ENCODE data around the gene MERTK.

MERTK gene

DNA sequence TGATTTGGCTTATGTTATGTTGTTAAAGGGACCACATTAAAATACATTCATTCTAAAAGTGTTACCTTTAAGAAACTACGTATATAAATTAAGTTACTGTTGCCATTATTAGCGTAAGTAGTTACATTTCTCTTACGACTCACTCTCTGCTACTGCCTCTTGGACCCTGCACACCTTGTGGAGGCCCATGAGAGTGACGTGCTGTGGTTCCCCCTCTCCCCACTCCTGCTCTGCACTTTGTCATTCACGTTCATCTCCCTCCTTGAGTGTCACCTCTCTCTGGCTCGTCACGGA, 830 bp upstream of the MERTK start:
- H3K36me3 ChIP-seq (ENCODE audit: insufficient read depth), result no peaks in the 10 kb centered on the region
- no peak overlapping the region for H3K27ac ChIP-seq
- peak overlapping the region; percentile 94; the same call in 1 of the 2 replicates for H3K4me2 ChIP-seq
- TF ChIP-seq, protein P1, sequence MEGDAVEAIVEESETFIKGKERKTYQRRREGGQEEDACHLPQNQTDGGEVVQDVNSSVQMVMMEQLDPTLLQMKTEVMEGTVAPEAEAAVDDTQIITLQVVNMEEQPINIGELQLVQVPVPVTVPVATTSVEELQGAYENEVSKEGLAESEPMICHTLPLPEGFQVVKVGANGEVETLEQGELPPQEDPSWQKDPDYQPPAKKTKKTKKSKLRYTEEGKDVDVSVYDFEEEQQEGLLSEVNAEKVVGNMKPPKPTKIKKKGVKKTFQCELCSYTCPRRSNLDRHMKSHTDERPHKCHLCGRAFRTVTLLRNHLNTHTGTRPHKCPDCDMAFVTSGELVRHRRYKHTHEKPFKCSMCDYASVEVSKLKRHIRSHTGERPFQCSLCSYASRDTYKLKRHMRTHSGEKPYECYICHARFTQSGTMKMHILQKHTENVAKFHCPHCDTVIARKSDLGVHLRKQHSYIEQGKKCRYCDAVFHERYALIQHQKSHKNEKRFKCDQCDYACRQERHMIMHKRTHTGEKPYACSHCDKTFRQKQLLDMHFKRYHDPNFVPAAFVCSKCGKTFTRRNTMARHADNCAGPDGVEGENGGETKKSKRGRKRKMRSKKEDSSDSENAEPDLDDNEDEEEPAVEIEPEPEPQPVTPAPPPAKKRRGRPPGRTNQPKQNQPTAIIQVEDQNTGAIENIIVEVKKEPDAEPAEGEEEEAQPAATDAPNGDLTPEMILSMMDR (conservative IDR thresholded peaks at IDR 0.05; ENCODE audit: low read depth, low read length), result no peak; the same call in 1 of the 2 replicates
- no peaks in the 10 kb centered on the region for H4K20me1 ChIP-seq (ENCODE audit: insufficient read depth)
- H3K4me1 ChIP-seq (ENCODE audit: low read depth, poor library complexity, severe bottlenecking), result peaks cover 9% of the 10 kb centered on the region
- no peaks in the 10 kb centered on the region for H3K27me3 ChIP-seq (ENCODE audit: insufficient read depth, low read depth)
- peak overlapping the region; percentile 79; the same call in 1 of the 2 replicates for H2AFZ ChIP-seq (ENCODE audit: low read depth)
- H3K4me3 ChIP-seq (IDR thresholded peaks at IDR 0.05; ENCODE audit: insufficient read depth, low read depth, low read length), result no peak overlapping the region
- no peaks in the 10 kb centered on the region for H3K79me2 ChIP-seq (ENCODE audit: insufficient read depth, low read depth)
- peak overlapping the region; percentile 18; the same call in 1 of the 2 replicates for H3K9ac ChIP-seq

DNA sequence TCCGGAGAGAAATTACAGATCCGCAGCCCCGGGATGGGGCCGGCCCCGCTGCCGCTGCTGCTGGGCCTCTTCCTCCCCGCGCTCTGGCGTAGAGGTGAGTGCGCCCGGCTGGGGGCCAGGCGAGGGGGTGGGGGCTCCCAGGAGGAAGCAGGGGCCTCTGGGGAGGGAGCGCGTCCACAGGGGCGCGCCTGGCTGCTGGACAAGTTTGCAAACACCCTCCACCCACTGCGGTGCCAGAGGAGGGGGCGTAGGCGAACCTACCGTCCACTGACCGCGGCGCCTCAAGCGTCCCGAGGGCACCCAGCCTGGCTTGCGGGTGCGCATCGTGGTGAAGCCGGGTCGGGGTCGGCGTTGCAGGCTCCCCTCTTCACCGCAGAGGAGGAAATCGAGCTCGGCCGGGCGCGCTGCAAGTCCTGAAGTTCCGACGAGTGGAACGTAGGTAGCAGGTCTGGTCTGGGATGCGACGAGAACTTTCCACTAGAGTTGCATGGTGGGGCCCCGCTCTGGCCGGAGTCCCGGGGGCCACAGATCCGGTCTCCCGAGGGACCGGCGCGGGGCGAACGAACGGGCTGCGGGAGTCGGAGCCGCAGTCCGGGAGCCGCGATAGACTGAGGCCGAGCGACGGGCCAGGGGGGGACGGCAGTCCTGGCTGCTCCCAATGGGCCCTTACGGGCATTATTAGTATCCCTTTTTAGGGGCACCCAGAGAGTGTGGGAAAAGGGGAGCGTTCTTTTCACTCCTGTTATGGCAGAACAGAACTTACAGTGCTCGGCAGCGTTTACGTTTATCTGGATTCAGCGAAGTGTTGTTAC, 502 bp downstream of the MERTK start:
- TF ChIP-seq, protein P1 (conservative IDR thresholded peaks at IDR 0.05; ENCODE audit: low read depth, low read length), result no peak
- no peak overlapping the region for H3K9ac ChIP-seq
- H2AFZ ChIP-seq (ENCODE audit: low read depth), result no peak overlapping the region

DNA sequence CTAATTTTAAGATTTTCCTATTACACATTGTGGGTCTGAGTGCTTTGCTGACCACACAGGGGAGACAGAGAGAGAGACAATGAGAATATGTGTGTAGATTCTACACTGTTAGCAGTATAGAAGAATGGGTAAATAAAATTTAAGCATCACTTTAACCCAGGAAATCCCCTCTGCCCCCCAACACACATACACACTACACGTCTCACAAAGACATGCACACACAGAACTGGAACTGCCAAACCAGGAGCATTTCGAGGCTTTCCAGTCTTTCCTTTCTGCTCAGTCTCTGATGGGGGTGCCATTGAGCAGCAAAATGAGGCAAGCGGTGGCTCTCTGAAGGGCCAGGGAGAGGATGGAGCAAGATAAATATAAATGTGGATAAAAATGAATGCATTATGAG, 2.5 kb downstream of the MERTK start:
- TF ChIP-seq, protein P1 (conservative IDR thresholded peaks at IDR 0.05; ENCODE audit: low read depth, low read length), result peak; percentile 41; the same call in 1 of the 2 replicates
- H3K4me1 ChIP-seq (ENCODE audit: low read depth, poor library complexity, severe bottlenecking), result peaks cover 20% of the 10 kb centered on the region
- no peaks in the 10 kb centered on the region for H4K20me1 ChIP-seq (ENCODE audit: insufficient read depth)
- H3K4me2 ChIP-seq, result no peak overlapping the region
- no peaks in the 10 kb centered on the region for H3K79me2 ChIP-seq (ENCODE audit: insufficient read depth, low read depth)
- no peak overlapping the region for H3K4me3 ChIP-seq (IDR thresholded peaks at IDR 0.05; ENCODE audit: insufficient read depth, low read depth, low read length)
- H3K36me3 ChIP-seq (ENCODE audit: insufficient read depth), result no peaks in the 10 kb centered on the region
- no peaks in the 10 kb centered on the region for H3K27me3 ChIP-seq (ENCODE audit: insufficient read depth, low read depth)
- H2AFZ ChIP-seq (ENCODE audit: low read depth), result no peak overlapping the region
- no peak overlapping the region for H3K27ac ChIP-seq
- H3K9ac ChIP-seq, result no peak overlapping the region

More for the DNA sequence above, 502 bp downstream of the MERTK start:
- Histone ChIP-seq H3K79me2 (ENCODE audit: insufficient read depth, low read depth) (no peaks in the 10 kb centered on the region), H3K27ac (no peak overlapping the region), H3K4me2 (no peak overlapping the region), H3K36me3 (ENCODE audit: insufficient read depth) (no peaks in the 10 kb centered on the region), H3K27me3 (ENCODE audit: insufficient read depth, low read depth) (no peaks in the 10 kb centered on the region), H4K20me1 (ENCODE audit: insufficient read depth) (no peaks in the 10 kb centered on the region), H3K4me1 (ENCODE audit: low read depth, poor library complexity, severe bottlenecking) (peaks cover 9% of the 10 kb centered on the region), H3K4me3 (IDR thresholded peaks at IDR 0.05; ENCODE audit: insufficient read depth, low read depth, low read length) (no peak overlapping the region)

DNA sequence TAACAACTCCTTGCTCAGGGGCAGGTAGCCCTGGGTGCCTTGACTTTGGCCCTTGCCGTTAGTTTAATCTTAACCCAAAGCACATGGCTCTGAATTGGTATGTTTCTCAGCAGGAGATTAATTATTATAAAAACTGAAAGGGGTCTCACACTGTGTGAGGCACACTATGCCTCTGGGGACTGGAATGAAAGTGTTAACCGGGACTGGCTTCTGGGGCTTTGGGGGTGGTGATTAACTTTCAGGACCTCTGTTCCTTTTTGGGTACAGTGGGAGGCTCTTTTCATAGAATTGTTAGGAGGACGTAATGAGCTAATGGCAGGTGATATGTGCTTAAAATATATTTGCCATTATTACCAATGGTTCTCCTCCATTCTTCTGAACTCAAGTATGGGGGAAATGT, 5.1 kb downstream of the MERTK start:
- H3K27me3 ChIP-seq (ENCODE audit: insufficient read depth, low read depth), result no peaks in the 10 kb centered on the region
- no peak overlapping the region for H2AFZ ChIP-seq (ENCODE audit: low read depth)
- H3K4me1 ChIP-seq (ENCODE audit: low read depth, poor library complexity, severe bottlenecking), result peaks cover 30% of the 10 kb centered on the region
- no peaks in the 10 kb centered on the region for H3K36me3 ChIP-seq (ENCODE audit: insufficient read depth)
- no peak overlapping the region for H3K27ac ChIP-seq
- H3K79me2 ChIP-seq (ENCODE audit: insufficient read depth, low read depth), result no peaks in the 10 kb centered on the region
- TF ChIP-seq, protein P1 (conservative IDR thresholded peaks at IDR 0.05; ENCODE audit: low read depth, low read length), result no peak
- H3K4me3 ChIP-seq (IDR thresholded peaks at IDR 0.05; ENCODE audit: insufficient read depth, low read depth, low read length), result no peak overlapping the region
- H3K9ac ChIP-seq, result no peak overlapping the region
- no peaks in the 10 kb centered on the region for H4K20me1 ChIP-seq (ENCODE audit: insufficient read depth)
- no peak overlapping the region for H3K4me2 ChIP-seq

Data from KMS-11 (cell line).